Measurements from ENCODE around the gene SEPTIN8.

DNA sequence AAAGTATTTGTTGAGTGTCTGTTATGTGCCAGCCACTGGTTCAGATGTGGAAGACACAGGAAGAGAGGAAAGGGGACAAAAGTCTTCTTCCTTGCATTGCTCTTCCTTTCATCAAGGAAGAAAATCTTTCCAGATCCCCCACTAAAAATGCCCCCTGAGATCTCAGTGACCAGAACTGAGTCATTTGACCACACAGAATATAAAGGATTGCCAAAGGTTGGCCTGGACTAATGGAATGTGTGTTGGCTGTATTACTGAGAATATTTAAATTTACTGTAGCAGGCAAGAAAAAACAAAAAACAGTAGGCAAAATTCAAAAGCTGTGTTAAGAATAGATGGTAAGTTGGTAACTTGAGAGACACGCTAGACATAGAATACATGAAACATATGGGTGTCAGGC lies 10.0 kb upstream of the SEPTIN8 start:
- TF ChIP-seq, protein P1, sequence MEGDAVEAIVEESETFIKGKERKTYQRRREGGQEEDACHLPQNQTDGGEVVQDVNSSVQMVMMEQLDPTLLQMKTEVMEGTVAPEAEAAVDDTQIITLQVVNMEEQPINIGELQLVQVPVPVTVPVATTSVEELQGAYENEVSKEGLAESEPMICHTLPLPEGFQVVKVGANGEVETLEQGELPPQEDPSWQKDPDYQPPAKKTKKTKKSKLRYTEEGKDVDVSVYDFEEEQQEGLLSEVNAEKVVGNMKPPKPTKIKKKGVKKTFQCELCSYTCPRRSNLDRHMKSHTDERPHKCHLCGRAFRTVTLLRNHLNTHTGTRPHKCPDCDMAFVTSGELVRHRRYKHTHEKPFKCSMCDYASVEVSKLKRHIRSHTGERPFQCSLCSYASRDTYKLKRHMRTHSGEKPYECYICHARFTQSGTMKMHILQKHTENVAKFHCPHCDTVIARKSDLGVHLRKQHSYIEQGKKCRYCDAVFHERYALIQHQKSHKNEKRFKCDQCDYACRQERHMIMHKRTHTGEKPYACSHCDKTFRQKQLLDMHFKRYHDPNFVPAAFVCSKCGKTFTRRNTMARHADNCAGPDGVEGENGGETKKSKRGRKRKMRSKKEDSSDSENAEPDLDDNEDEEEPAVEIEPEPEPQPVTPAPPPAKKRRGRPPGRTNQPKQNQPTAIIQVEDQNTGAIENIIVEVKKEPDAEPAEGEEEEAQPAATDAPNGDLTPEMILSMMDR (IDR thresholded peaks at IDR 0.05), result no peak
- no peak for TF ChIP-seq POLR2AphosphoS5 (IDR thresholded peaks at IDR 0.05)
- no peak for TF ChIP-seq EP300 (IDR thresholded peaks at IDR 0.05)
